HG03565 (cell line): ENCODE data around the gene DDR2.
A peak's percentile ranks its signal among the peaks of the same experiment; 100 is the strongest.
"Not testable (repeated sequence)": the region's sequence is repeated elsewhere in the genome, so short reads cannot be mapped to it uniquely, and the experiment has no call there.

Source experiments
- ATAC-seq: cut with Tn5 transposase; IDR thresholded peaks from one replicate; pipeline ENCODE4 v1.9.1; 2021; ENCODE audit warnings: mild to moderate bottlenecking, moderate library complexity; ENCODE audit not compliant: unreplicated experiment

The DDR2 gene

GRCh38 chr1:162719678-162720077 lies 87.4 kb downstream of the DDR2 start:
- no peak for ATAC-seq

GRCh38 chr1:162720996-162721395 lies 88.7 kb downstream of the DDR2 start:
- no peak for ATAC-seq

- ATAC-seq: no peak
These were observed 89.2 kb downstream of the DDR2 start for GRCh38 chr1:162721471-162721870.

GRCh38 chr1:162722036-162722435 lies 89.8 kb downstream of the DDR2 start:
- no peak for ATAC-seq

- ATAC-seq: no peak
These were observed 92.4 kb downstream of the DDR2 start for GRCh38 chr1:162724583-162725120.

- ATAC-seq: no peak
These were observed 93.1 kb downstream of the DDR2 start for GRCh38 chr1:162725301-162725837.

DNA sequence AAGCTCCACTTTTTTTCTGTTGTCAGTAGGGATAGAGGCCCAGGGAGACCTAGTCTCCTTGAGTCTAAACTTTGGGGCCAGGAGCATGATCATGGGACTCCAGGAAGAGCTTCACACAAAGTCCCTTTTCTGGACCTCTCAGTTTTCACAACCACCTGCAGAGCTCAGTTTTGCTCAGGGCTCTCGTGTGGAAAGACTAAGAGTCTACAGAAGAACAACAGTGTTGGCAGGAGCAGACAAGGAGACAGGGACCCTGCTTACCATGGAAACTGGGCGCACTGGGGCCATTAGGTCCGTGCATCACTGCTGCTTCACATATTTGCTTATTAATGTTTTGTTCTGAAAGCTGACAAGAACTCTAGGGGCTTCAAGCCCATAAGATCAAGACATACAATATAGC lies 94.3 kb downstream of the DDR2 start:
- ATAC-seq: no peak

GRCh38 chr1:162727493-162727892 lies 95.2 kb downstream of the DDR2 start:
- not testable (repeated sequence) for ATAC-seq

DNA sequence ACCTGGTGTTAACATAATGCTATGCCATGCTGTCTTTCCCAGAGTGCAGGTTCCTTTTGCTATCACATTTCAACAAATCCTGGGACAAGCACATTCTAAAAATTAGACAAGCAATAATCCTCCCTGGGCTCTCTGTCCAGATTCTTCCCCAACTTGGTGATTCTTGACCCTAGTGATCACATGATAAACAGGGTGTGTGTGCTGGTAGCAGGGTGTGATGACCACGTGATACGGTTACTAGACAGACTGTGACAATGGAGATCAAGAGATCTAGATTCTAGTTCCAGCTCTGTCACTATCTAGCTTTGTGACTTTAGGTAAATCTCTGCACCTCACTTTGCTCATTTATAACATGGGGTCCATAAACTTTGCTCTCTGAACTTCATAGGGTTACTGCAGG lies 96.3 kb downstream of the DDR2 start:
- ATAC-seq: no peak

- ATAC-seq: not testable (repeated sequence)
These were observed 97.0 kb downstream of the DDR2 start for GRCh38 chr1:162729195-162729774.

DNA sequence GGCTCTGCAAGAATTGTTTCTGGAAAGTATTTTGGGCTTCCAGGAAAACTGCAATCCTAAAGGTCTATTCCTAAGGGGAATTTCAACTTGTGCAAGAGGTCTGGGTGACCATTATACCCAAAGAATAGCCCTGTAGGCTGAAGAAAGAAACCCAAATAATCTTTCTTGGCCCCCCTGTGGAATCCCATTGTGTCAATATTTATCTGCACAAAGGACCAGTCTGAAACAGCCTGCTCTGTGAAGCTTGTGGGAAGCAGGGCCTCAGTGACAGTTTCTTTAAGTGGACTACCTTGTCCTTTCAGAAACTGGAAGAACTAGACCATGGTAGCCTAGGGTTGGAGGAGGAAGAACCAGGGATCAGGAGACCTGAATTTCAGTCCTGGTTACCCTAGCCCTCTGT lies 99.8 kb downstream of the DDR2 start:
- no peak for ATAC-seq

- no peak for ATAC-seq
These were observed 100.5 kb downstream of the DDR2 start for GRCh38 chr1:162732566-162733335.

DNA sequence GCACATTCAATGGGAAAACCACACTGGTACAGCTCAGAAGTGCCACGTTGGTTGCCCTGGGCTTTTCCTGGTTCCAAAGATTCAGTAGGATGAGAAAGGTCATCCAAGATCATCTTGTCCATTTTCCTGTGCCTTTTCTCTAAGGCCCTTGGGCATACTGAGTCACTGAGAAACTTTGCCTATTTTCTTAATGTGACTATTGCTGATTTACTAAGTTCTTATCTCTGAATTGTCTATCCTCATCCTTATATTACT lies 101.0 kb downstream of the DDR2 start:
- no peak for ATAC-seq

DNA sequence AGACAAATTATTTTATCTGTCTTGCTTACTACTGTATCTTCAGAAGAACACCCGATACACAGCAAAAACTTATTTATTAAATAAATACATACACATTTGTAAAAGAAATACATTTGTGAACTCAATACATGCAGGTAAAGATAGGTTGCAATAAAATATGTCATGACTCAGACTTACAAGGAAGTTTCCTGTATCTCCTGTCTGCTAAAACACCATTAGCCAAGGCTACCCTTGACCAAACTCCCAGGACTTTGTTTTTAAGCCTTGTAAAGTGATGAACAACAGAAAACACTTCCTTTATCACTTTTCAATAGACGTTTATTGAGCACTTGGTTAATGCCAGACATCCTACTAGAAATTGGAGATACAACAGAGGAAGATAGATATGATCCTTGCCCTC lies 101.8 kb downstream of the DDR2 start:
- ATAC-seq: no peak

DNA sequence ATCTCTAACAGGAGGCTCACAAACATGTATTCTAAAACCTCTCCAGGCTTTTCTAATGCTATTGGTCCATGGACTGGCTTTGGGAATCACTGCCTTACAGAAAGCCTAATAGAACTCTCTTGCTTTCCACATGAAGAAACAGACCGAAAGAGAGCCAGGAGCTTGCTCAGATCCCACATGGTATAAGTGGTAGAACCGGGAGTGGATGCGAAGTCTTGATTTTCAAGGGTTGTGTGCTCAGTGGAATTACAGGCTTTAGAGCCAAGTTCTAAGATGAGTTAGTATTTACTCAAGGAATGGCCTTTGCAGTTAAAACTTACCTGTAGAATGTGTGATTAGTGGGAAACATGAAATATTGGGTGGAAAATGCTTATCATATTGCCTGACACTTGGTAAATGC lies 103.9 kb downstream of the DDR2 start:
- no peak for ATAC-seq

DNA sequence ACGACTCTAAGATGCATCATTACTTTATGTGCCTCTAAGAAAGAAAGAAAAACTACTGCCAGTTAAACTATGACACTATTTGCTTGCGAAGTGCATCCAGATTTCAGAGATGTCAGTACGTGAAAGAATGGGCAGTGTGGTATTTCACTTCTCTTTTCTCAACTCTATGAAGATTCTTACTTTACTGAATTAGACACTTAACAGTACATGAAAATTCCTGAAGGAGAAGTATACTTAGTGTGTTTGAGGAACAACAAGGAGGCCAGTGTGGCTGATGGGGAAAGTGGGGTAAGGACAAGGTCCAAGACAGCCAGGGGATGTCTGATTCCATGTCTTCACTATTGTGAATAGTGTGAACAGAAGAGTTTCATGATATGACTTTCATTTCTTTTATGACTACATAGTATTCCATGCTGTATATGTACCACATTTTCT lies 104.4 kb downstream of the DDR2 start:
- ATAC-seq: peak; percentile 86

DNA sequence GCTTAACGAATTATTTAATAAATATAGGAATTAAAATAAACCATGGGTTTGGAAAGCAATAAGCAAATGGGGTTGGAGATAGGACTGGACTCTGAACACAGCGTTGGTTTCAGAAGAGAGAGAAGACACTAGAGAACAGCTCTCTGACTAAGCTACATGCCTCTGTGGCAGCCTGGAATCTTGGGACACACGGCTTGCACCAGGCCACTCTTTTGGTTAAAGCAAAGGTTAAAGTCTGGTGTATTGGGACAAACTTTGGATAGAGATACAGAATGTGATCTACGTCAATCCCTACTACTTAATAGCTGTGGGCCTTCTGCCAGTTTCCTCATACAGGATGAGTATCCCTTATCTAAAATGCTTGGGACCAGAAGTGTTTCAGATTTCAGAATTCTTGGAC lies 108.5 kb downstream of the DDR2 start:
- no peak for ATAC-seq

DNA sequence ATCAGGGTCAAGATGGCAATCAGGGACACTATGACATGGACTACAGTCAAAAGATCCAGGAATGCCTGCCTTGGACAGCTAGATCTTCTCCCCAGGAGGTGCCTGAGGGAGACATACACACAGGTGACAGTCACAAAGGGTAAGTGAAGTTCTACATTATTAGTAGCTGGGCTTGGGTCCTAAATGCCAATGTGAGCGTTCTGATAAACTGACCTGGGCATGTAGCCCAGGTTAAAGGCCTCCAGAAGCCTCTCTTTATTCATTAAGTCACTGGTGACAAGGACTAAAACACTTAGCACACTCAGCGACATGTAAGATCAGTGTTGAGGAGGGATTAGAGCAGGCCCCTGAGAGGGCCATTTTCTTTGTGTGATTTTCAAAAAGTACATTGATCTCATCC lies 109.3 kb downstream of the DDR2 start:
- ATAC-seq: no peak

- not testable (repeated sequence) for ATAC-seq
These were observed 114.1 kb downstream of the DDR2 start for GRCh38 chr1:162746264-162746942.

DNA sequence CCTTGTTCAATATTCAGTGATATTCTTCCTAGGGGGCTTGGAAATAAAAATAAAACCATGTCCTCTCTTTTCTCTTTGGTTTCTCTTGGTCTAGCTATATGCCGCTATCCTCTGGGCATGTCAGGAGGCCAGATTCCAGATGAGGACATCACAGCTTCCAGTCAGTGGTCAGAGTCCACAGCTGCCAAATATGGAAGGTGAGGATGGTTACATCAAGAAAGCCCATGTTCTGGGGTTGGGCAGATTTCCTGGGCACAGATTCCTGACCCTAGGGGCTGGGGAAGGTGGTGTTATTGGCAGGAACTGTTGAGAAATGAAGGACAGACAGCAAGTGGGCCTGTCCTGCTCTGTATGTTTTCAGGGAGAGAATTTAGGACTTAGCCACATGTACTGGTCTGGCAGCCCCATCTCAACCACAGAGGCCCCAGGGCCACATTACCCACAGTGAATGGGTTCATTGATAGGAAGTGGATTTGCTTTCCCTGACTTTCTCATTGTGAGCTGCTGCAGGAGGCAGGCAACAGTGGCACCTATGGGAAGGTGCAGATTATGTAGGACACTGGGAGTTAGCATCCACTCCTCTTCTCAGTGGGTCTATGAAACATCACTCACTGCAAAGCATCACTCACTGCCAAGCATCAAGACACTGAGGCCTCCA lies 120.9 kb downstream of the DDR2 start:
- ATAC-seq: no peak

DNA sequence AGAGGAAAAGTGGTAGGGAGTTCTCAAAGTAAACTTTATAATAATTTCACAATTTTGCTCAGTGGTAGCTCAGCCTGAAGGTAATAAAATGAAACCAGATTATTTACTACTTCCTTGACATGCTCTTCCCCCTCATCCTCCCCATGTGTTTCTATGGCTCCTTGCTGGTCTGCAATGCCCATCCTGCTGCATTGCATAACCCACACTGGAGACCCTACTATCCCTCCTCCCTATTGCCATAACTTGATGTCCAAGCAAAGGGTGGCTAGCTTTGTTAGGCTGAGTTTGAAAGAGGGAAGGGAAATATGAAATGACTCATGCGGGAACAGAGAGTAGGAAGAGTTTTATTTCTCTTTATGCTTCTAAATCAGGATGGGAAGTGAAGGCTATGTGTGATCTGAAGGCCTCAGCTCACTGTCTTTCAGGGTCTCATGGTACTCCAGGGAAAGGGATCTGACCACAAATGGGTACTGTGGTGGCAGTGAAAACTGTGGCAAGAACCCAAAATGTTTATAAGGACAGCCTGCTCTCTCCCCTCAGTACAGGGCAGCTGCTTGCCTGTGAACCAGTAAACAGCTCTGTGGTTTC lies 121.8 kb downstream of the DDR2 start:
- ATAC-seq: no peak
